ENCODE data around the gene TMEM132E.

TMEM132E gene

GRCh38 chr17:34606763-34607162 lies 27.4 kb downstream of the TMEM132E start:
- DNase-seq (ENCODE audit: low read depth): no peak

- DNase-seq (ENCODE audit: low read depth): no peak
These were observed 28.5 kb downstream of the TMEM132E start for GRCh38 chr17:34607917-34608316.

GRCh38 chr17:34609210-34609609 lies 29.8 kb downstream of the TMEM132E start:
- DNase-seq (ENCODE audit: low read depth): no peak

GRCh38 chr17:34610039-34610438 lies 30.7 kb downstream of the TMEM132E start:
- DNase-seq (ENCODE audit: low read depth): no peak

GRCh38 chr17:34610506-34610905 lies 31.1 kb downstream of the TMEM132E start:
- no peak for DNase-seq (ENCODE audit: low read depth)

GRCh38 chr17:34613064-34614019 lies 34.0 kb downstream of the TMEM132E start:
- no peak for DNase-seq (ENCODE audit: low read depth)

- DNase-seq (ENCODE audit: low read depth): no peak
These were observed 35.3 kb downstream of the TMEM132E start for GRCh38 chr17:34614698-34615097.

GRCh38 chr17:34615326-34615725 lies 35.9 kb downstream of the TMEM132E start:
- no peak for DNase-seq (ENCODE audit: low read depth)

- no peak for DNase-seq (ENCODE audit: low read depth)
These were observed 36.8 kb downstream of the TMEM132E start for GRCh38 chr17:34616148-34616547.

GRCh38 chr17:34617398-34617797 lies 38.0 kb downstream of the TMEM132E start:
- no peak for DNase-seq (ENCODE audit: low read depth)

GRCh38 chr17:34619687-34620217 lies 40.4 kb downstream of the TMEM132E start:
- no peak for DNase-seq (ENCODE audit: low read depth)

GRCh38 chr17:34620458-34620857 lies 41.1 kb downstream of the TMEM132E start:
- no peak for DNase-seq (ENCODE audit: low read depth)

GRCh38 chr17:34622862-34623623 lies 43.7 kb downstream of the TMEM132E start:
- DNase-seq (ENCODE audit: low read depth): no peak

GRCh38 chr17:34623856-34624766 lies 44.7 kb downstream of the TMEM132E start:
- DNase-seq (ENCODE audit: low read depth): no peak

GRCh38 chr17:34624767-34625383 lies 45.5 kb downstream of the TMEM132E start:
- DNase-seq (ENCODE audit: low read depth): no peak

- no peak for DNase-seq (ENCODE audit: low read depth)
These were observed 46.8 kb downstream of the TMEM132E start for GRCh38 chr17:34626121-34626681.

GRCh38 chr17:34628879-34629278 lies 49.5 kb downstream of the TMEM132E start:
- no peak for DNase-seq (ENCODE audit: low read depth)

GRCh38 chr17:34633351-34633750 lies 54.0 kb downstream of the TMEM132E start:
- no peak for DNase-seq (ENCODE audit: low read depth)

- no peak for DNase-seq (ENCODE audit: low read depth)
These were observed 54.4 kb downstream of the TMEM132E start for GRCh38 chr17:34633760-34634159.

- DNase-seq (ENCODE audit: low read depth): no peak
These were observed 55.3 kb downstream of the TMEM132E start for GRCh38 chr17:34634551-34635160.
